Spinal cord (tissue), 10 donors: ENCODE results near the gene MUC5B. TPM values are rescaled to one million over a fixed set of nuclear protein-coding genes. Genes with fewer than 3 reads are reported as not detected.
"Not testable (repeated sequence)": the region's sequence is repeated elsewhere in the genome, so short reads cannot be mapped to it uniquely, and the experiment has no call there.

Experiments used
- DNase-seq, 6 donors: peaks; one replicate each; pipeline versions ENCODE4 v3.0.0 to v3.0.0-alpha.2; 2013 to 2015; ENCODE audit warnings: low spot score in 6 of 6, low read depth in 4 of 6
- H3K27ac ChIP-seq: one replicate; pipeline ENCODE4 v1.5.1; 2013; ENCODE audit warnings: low read depth, low read length, control low read depth
- H3K27me3 ChIP-seq: one replicate; pipeline ENCODE4 v1.6.1; 2013; ENCODE audit warnings: low read length; ENCODE audit not compliant: control insufficient read depth, insufficient read depth
- H3K36me3 ChIP-seq: one replicate; pipeline ENCODE4 v1.6.1; 2013; ENCODE audit warnings: low read length; ENCODE audit not compliant: control insufficient read depth, insufficient read depth
- H3K4me1 ChIP-seq: one replicate; pipeline ENCODE4 v1.6.1; 2013; ENCODE audit warnings: low read length; ENCODE audit not compliant: control insufficient read depth, insufficient read depth
- H3K4me3 ChIP-seq: one replicate; pipeline ENCODE4 v1.5.1; 2013; ENCODE audit warnings: low read depth, low read length, control low read depth
- H3K9me3 ChIP-seq: one replicate; pipeline ENCODE4 v1.6.1; 2013; ENCODE audit warnings: low read length; ENCODE audit not compliant: control insufficient read depth, insufficient read depth
- WGBS: methylation state at CpG from one replicate; pipeline ENCODE4 v1.1.5; 2013; ENCODE audit warnings: missing lambda C conversion rate; ENCODE audit not compliant: insufficient coverage; 5-methylcytosine and 5-hydroxymethylcytosine counted together
- long read RNA-seq, 4 donors: transcript quantifications; one replicate each; lab custom pipeline, GENCODE V29; 2026
- polyA plus RNA-seq, 2 donors: library from polyadenylated mRNA; unstranded; fragments of 120-200 nt; gene quantifications; one replicate each; pipeline ENCODE4 v1.2.1, GENCODE V29; 2013; ENCODE audit not compliant: insufficient read length in 2 of 2
- total RNA-seq, 2 donors: library from RNA; depleted of rRNA in 1 of 2; stranded (reverse); fragments of 120-200 nt in 1 of 2; fragments of >200 nt in 1 of 2; gene quantifications; one replicate each; pipeline versions ENCODE4 v1.2.3 to v1.2.4, GENCODE V29; 2013 to 2014
- donor health status: healthy.

MUC5B gene
- total RNA-seq (under 1 TPM in 1 of 2 donors, not detected in 1; 0.17 TPM), polyA plus RNA-seq (under 1 TPM; 0.21 to 0.44 TPM)
- long read RNA-seq, donor 1 = 0 reads
- long read RNA-seq, donor 2 = 0 reads
- long read RNA-seq, donor 3 = 0 reads
- long read RNA-seq, donor 4 = 0 reads

- DNase-seq = peak in 2 of 6 donors; percentile 2 to 25
- WGBS = 74% methylated on average over 29 of the region's 36 CpGs
These were observed at the start of gene MUC5B for GRCh38 chr11:1222491-1223345. Gene MUC5B, plus strand, starts transcription at chr11:1223066. Its CDS starts 58 bp downstream, at chr11:1223124.

GRCh38 chr11:1173396-1173795, 49.5 kb upstream of the MUC5B start:
- not testable (repeated sequence) for DNase-seq, H3K27ac ChIP-seq, H3K4me1 ChIP-seq, H3K27me3 ChIP-seq, H3K4me3 ChIP-seq, H3K9me3 ChIP-seq, H3K36me3 ChIP-seq
- 90% methylated on average over 3 of the region's 3 CpGs for WGBS

More at GRCh38 chr11:1222491-1223345, at the start of gene MUC5B:
- no peaks in the 10 kb centered on the region for H3K36me3 ChIP-seq
- H3K27me3 ChIP-seq = no peaks in the 10 kb centered on the region
- no peak within 1 kb of the TSS for H3K4me3 ChIP-seq
- H3K4me1 ChIP-seq = peaks cover 24% of the 10 kb centered on the region
- no peak within 1 kb of the TSS for H3K27ac ChIP-seq
- H3K9me3 ChIP-seq = no peaks in the 10 kb centered on the region

- no peak overlapping the region for H3K27ac ChIP-seq
- no peaks in the 10 kb centered on the region for H3K4me1 ChIP-seq
- no peak for DNase-seq
- 94% methylated on average over 37 of the region's 39 CpGs for WGBS
- no peaks in the 10 kb centered on the region for H3K9me3 ChIP-seq
- H3K36me3 ChIP-seq = peaks cover 2% of the 10 kb centered on the region
- H3K27me3 ChIP-seq = no peaks in the 10 kb centered on the region
- no peak overlapping the region for H3K4me3 ChIP-seq
These were observed 48.2 kb upstream of the MUC5B start for GRCh38 chr11:1174441-1175370.

GRCh38 chr11:1175461-1176223, 47.2 kb upstream of the MUC5B start:
- Histone ChIP-seq H3K4me3 (no peak overlapping the region), H3K27ac (no peak overlapping the region), H3K27me3 (no peaks in the 10 kb centered on the region), H3K4me1 (no peaks in the 10 kb centered on the region), H3K36me3 (peaks cover 2% of the 10 kb centered on the region), H3K9me3 (no peaks in the 10 kb centered on the region)
- WGBS = 87% methylated on average over 22 of the region's 22 CpGs
- no peak for DNase-seq

GRCh38 chr11:1176224-1177019, 46.4 kb upstream of the MUC5B start:
- H3K9me3 ChIP-seq = no peaks in the 10 kb centered on the region
- DNase-seq = no peak
- 93% methylated on average over 32 of the region's 32 CpGs for WGBS
- H3K27ac ChIP-seq = no peak overlapping the region
- peaks cover 2% of the 10 kb centered on the region for H3K36me3 ChIP-seq
- no peaks in the 10 kb centered on the region for H3K4me1 ChIP-seq
- no peaks in the 10 kb centered on the region for H3K27me3 ChIP-seq
- H3K4me3 ChIP-seq = no peak overlapping the region

- WGBS = 92% methylated on average over 33 of the region's 34 CpGs
- Histone ChIP-seq H3K36me3 (peaks cover 2% of the 10 kb centered on the region), H3K9me3 (no peaks in the 10 kb centered on the region), H3K27ac (no peak overlapping the region), H3K27me3 (no peaks in the 10 kb centered on the region), H3K4me3 (no peak overlapping the region), H3K4me1 (no peaks in the 10 kb centered on the region)
- DNase-seq = no peak
These were observed 45.7 kb upstream of the MUC5B start for GRCh38 chr11:1177020-1177770.

GRCh38 chr11:1177771-1178090, 45.1 kb upstream of the MUC5B start:
- no peaks in the 10 kb centered on the region for H3K9me3 ChIP-seq
- 93% methylated on average over 12 of the region's 12 CpGs for WGBS
- no peak overlapping the region for H3K27ac ChIP-seq
- no peaks in the 10 kb centered on the region for H3K4me1 ChIP-seq
- H3K36me3 ChIP-seq = peaks cover 2% of the 10 kb centered on the region
- no peak for DNase-seq
- no peak overlapping the region for H3K4me3 ChIP-seq
- no peaks in the 10 kb centered on the region for H3K27me3 ChIP-seq

GRCh38 chr11:1178201-1178885, 44.5 kb upstream of the MUC5B start:
- no peaks in the 10 kb centered on the region for H3K27me3 ChIP-seq
- no peak overlapping the region for H3K4me3 ChIP-seq
- WGBS = 88% methylated on average over 30 of the region's 31 CpGs
- no peak for DNase-seq
- no peak overlapping the region for H3K27ac ChIP-seq
- H3K36me3 ChIP-seq = peaks cover 2% of the 10 kb centered on the region
- no peaks in the 10 kb centered on the region for H3K9me3 ChIP-seq
- no peaks in the 10 kb centered on the region for H3K4me1 ChIP-seq
